ENCODE measurements around the gene NRTN.
"Not testable (repeated sequence)": the region's sequence is repeated elsewhere in the genome, so short reads cannot be mapped to it uniquely, and the experiment has no call there.

The NRTN gene

GRCh38 chr19:5864725-5865486 is 60.0 kb downstream of the NRTN start:
- no peak for DNase-seq (ENCODE audit: low read depth in 1 of 2, low spot score in 1 of 2)

DNA sequence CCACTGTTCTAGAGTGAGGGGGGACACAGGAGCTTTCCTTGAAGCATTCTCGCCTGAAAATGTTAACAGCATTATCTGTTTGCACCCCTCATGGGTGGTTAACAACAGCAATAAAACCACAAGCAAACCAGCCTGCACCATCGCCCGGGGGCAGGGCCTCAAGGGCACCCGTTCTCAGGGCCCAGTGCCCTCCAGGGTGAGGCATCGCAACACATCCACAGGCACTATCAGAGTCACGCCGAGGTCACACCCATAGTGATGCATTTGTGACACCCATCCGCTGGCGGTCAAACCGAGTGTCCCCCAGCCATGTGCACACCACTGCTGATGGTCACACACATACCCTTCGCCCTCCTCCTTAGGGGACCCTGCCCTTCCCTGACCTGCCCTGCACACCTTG is 60.9 kb downstream of the NRTN start:
- DNase-seq (ENCODE audit: low read depth in 1 of 2, low spot score in 1 of 2): no peak

DNA sequence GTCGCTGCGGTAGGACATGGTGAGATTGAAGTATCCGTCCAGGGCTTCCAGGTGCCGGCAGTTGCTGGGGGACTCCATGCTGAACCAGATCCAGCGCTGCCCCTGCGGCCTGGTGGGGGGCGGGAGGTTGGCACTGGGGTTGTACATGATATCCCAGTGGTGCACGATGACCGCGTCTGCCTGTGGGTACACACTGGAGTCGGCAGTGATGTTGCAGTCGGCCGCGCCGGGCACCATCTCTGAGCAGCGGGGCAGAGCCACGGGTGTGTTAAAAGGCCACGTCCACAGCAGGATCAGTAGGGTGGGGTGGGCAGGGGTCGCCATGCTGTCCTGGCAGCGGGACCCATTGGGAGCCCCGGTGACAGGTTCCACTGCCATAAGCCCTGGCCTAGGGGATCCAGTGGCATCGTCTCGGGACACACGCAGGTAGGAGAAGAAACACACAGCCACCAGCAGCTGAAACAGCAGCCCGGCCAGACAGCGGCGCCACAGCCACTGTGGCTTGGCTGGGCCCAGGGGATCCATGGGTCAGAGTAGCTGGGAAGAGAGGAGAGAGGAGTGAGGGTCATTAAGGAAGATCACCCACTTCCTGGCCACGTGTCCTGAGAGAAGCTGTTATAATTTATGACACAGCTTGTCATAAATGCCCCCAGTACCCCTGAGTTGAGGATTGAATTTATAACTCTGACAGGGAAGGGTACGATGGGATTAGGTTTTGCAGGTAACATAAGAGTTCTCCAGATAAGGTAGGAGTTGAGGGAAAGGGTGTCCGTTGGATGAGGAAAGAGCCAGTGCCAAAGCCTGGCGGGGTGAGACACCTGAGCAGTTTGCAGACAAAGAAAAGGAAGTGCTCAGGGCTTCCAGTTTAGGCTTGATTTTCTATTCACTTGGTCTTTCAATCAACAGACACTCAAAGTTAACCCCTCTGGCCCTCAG is 62.6 kb downstream of the NRTN start:
- DNase-seq (ENCODE audit: low read depth in 1 of 2, low spot score in 1 of 2): no peak

- DNase-seq (ENCODE audit: low read depth in 1 of 2, low spot score in 1 of 2): no peak
Observed at GRCh38 chr19:5870986-5871394, 66.1 kb downstream of the NRTN start.

DNA sequence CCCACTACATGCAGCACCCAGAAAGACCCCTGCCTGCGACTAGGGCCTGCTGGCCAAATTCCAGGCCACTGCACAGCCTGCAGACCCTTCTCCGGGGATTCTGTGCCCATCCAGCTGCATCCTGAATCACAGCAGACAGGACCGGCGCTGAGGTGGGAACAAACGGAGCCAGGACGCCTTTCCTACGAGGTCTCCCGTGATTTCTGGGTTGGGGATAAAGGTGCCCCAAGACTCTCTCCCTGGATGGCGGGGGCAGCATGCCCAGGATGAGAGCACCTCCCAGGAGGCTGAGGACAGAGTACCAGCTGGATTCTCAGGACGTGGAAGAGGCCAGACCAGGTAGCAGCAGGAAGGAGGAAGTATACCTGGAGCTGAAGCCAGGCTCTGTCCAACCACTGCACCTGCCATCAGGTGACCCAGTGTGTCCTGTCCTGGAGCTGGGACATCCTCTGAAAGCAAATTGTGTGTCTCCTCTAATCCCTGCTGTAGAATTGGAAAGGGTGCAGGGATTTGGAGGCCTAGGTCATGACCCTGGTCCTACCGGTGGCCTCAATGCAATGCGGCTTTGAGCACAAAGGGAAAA is 68.8 kb downstream of the NRTN start:
- DNase-seq (ENCODE audit: low read depth in 1 of 2, low spot score in 1 of 2): no peak

DNA sequence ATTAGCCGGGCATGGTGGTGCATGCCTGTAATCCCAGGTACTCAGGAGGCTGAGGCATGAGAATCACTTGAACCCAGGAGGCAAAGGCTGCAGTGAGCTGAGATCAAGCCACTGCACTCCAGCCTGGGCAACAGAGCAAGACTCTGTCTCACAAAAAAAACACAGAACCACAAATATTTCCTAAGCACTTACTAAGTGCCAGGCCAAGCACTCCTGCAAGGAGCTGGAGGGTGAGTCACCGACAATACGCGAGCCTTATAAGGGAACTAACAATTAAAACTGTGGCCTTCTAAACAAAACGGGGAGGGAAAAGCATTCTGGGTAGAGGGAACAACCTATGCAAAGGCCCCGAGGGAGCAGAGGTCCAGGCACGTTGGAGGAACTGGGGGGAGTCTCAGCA is 69.6 kb downstream of the NRTN start:
- DNase-seq (ENCODE audit: low read depth in 1 of 2, low spot score in 1 of 2): not testable (repeated sequence)

DNA sequence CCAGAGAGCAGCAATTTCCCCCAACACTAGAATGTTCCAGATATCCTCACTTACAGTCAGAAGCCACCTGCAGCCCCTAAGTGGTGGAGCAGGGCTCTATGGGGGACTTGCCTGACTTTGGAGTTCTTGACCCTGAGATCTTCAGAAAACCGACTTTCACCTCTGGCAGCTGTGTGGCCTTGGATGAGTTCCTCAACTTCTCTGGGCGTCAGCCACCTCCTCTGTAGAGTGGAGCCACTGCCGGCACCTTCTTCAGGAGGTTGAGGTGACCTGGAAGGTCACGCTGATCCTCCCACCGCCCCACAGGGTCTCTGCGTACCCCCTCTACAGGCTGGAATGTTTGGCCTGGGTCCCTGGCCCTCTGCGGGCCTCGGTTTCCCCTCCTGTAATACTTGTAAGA is 72.6 kb downstream of the NRTN start:
- no peak for DNase-seq (ENCODE audit: low read depth in 1 of 2, low spot score in 1 of 2)

- no peak for DNase-seq (ENCODE audit: low read depth in 1 of 2, low spot score in 1 of 2)
Observed at GRCh38 chr19:5877882-5878281, 73.0 kb downstream of the NRTN start.
